GM08714 (cell line): ENCODE measurements around the gene BNIP1.
A peak's percentile ranks its signal among the peaks of the same experiment; 100 is the strongest.
"Not testable (repeated sequence)": the region's sequence is repeated elsewhere in the genome, so short reads cannot be mapped to it uniquely, and the experiment has no call there.

Source experiments
- H3K4me3 ChIP-seq: fragments of 200-500 bp; sonication (Bioruptor generic); 2 replicates; pipeline ENCODE4 v1.5.1; 2014; ENCODE audit warnings: mild to moderate bottlenecking, low read length, inconsistent platforms
- ZNF274 ChIP-seq: IDR thresholded peaks from 2 replicates; pipeline ENCODE4 v1.6.1; 2012; ENCODE audit warnings: mild to moderate bottlenecking, low read depth, low read length

BNIP1 gene

GRCh38 chr5:173144200-173145176 is at the start of gene BNIP1:
TSS of gene BNIP1 (plus strand) at chr5:173144531. CDS start at chr5:173144546, 15 bp downstream.
- H3K4me3 ChIP-seq: peak within 1 kb of the TSS; percentile 88
- TF ChIP-seq ZNF274: no peak

DNA sequence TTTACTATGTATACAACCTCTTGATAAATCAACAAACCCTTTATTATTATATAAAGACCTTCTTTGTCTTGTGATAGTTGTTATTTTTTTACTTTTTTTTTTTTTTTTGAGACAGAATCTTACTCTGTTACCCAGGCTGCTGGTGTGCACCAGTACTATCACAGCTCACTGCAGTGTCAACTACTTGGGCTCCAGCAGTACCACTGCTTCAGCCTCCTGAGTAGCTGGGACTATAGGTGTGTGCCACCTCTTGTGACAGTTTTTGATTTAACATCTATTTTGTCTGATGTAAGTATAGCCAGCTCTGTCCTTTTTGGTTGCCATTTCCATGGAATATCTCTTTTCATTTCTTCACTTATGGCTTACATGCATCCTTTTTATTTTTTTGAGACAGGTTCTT is 45.5 kb upstream of the BNIP1 start:
- no peak overlapping the region for H3K4me3 ChIP-seq
- TF ChIP-seq ZNF274: no peak

DNA sequence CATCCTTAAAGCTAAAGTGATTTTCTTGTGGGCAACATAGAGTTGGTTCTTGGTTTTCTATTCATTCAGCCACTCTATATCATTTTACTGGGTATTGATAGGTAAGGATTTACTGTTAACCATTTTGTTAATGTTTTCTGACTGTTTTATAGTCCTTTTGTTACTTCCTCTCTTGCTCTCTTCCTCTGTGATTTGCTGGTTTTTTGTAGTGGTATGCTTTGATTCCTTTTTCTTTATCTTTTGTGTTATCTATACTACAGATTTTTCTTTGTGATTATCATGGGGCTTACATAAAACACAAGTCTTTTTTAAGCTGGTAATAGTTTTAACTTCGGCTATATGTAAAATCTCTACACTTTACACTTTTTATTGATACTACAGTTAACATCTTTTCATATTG is 44.9 kb upstream of the BNIP1 start:
- no peak overlapping the region for H3K4me3 ChIP-seq
- TF ChIP-seq ZNF274: no peak

GRCh38 chr5:173101245-173101644 is 43.1 kb upstream of the BNIP1 start:
- no peak for TF ChIP-seq ZNF274
- H3K4me3 ChIP-seq: no peak overlapping the region

- no peak for TF ChIP-seq ZNF274
- H3K4me3 ChIP-seq: no peak overlapping the region
These were observed 40.9 kb upstream of the BNIP1 start for GRCh38 chr5:173103411-173103810.

DNA sequence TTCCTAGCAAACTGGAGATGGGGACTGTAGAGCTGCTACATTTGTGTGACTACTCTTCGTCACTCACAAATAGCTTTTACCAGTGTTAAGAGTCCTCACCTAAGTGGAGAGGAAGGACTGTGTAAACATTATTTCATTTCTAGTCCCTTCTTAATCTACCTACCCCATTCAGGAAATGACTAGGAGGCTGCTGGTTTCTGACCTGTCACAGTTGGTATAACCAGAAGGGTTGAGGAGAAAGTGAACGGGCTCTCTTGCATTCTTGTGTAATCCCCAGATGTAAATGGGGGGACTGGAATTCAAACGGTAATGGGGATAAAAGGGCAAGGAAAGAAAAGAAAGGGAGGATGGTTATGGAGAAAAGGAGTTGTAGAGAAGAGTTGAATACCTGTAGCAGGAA is 35.4 kb upstream of the BNIP1 start:
- TF ChIP-seq ZNF274: no peak
- H3K4me3 ChIP-seq: no peak overlapping the region

DNA sequence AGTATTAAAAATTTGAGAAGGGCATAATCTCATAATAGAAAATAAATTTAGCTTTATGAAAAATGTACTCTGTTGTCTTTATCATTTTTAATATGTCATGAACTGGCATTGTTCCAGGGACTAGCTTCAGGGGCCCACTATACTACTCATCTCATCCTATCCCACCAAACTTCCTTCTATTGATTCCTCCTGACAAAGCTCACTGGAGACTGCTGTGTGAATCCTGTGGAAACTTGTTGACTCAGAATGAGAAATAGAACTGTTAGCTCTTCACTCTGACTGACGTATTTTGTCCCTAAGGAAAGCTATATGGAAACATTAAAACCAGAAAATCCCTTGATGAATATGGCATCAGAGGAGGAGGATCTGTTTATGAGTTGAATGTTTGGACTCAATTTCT is 29.8 kb upstream of the BNIP1 start:
- H3K4me3 ChIP-seq: no peak overlapping the region
- no peak for TF ChIP-seq ZNF274

DNA sequence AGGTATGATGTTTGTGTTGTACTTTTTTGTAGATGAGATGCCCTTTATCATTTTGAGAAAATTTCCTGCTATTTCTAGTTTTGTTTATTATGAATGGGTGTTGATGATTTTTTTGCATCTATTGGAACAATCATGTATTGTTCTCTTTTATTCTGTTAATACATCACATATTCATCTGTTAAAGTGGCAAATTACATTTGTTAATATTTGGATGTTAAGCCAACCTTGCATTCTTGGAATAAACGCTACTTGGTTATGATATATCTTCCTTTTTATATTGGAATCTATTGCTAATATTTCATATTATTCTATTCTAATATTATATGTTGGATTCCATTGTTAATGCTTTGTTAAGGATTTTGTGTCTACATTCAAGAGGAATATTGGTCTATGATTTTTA is 24.6 kb upstream of the BNIP1 start:
- no peak for TF ChIP-seq ZNF274
- no peak overlapping the region for H3K4me3 ChIP-seq

DNA sequence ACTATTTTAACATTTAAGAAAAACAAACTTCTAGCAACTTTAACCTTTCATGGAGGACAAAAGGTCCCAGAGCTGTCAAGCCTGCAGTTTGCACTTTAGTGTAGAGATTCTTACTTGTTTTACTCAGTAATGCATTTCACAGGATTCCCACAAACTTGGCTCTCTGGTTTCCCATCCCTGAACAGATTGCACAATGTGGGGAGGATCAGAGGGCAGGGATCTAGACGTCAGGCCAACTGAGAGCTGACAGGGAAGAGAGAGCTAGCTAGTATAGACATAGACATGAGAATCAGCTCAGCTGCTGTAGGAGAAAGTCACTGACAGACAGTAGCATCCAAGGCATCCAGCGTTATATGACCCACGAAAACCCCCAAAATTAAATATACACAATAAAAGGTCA is 20.9 kb upstream of the BNIP1 start:
- H3K4me3 ChIP-seq: no peak overlapping the region
- TF ChIP-seq ZNF274: no peak

DNA sequence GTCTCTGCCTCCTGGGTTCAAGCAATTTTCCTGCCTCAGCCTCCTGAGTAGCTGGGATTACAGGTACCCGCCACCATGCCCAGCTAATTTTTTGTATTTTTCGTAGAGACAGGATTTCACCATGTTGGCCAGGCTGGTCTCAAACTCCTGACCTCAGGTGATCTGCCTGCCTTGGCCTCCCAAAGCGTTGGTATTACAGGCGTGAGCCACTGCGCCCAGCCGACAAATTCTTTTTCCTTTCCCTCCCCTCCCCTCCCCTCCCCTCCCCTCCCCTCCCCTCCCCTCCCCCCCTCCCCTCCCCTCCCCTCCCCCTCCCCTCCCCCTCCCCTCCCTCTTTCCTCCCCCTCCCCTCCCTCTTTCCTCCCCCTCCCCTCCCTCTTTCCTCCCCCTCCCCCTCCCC is 12.2 kb upstream of the BNIP1 start:
- H3K4me3 ChIP-seq: not testable (repeated sequence)

GRCh38 chr5:173138707-173139106 is 5.6 kb upstream of the BNIP1 start:
- no peak overlapping the region for H3K4me3 ChIP-seq
- no peak for TF ChIP-seq ZNF274

DNA sequence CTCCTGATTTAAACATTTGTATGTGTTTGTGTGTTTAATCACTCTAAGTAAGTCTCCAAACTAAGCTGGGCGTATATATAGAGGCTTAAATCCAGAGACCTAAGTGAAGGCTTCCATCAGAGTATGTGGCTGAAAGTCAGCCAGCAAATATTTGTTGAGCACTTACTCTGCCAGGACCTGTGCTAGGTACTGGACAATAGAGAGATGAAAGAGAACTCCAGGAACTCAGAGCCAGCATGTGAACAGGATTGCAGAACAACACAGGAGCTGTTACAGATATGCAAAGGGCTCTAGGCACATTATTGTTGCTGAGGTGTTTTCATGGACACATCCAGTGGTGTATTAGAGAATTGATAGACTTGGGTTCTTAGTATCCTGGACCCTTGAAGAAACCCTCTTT is 4.7 kb upstream of the BNIP1 start:
- TF ChIP-seq ZNF274: no peak

DNA sequence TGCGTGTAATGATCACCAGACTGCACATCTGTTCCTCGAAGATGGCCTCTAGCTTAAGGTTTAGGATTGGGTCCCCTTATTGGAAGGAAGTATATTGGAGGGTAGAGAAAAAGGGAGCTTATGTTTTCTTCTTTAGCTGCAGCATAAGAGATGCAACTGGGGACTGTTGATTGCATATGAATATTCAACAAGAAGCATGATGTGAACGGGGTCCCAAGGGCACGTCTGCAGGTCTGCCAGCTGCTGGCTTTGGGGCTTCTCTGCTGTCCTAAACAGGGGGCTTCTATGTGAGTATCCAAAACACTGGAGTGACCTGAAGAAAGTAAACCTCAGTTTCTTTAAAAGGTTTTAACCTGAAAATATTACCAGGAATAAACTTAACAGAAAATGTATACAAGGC is 3.6 kb upstream of the BNIP1 start:
- TF ChIP-seq ZNF274: no peak
- H3K4me3 ChIP-seq: no peak overlapping the region

More for the DNA sequence above, 4.7 kb upstream of the BNIP1 start:
- no peak overlapping the region for H3K4me3 ChIP-seq

DNA sequence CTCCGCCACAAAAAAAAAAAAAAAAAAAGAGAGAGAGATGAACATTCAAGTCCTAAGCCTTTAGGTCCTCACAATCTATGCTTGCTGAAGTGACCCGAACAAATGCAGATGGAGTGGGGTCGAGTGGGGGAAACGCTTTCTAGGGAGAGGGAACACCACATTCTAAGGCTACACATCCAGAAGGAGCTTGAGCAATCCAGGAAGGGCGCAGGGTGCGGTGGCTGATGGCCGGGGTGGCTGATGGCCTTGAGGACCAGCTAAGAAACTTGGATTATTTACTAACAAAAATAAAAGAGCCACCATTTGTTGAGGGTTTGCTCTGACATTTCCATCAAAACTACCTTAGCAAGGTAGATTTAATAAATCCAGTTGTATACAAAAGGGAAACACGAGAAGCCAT is 764 bp upstream of the BNIP1 start:
- TF ChIP-seq ZNF274: no peak
- no peak overlapping the region for H3K4me3 ChIP-seq

GRCh38 chr5:173148354-173148753 is 4.0 kb downstream of the BNIP1 start:
- H3K4me3 ChIP-seq: no peak overlapping the region
- no peak for TF ChIP-seq ZNF274

GRCh38 chr5:173152547-173152946 is 8.2 kb downstream of the BNIP1 start:
- H3K4me3 ChIP-seq: no peak overlapping the region
- TF ChIP-seq ZNF274: no peak
